Body of pancreas (tissue), 4 donors: ENCODE data around the gene KATNAL1. TPM values are rescaled to one million over a fixed set of nuclear protein-coding genes. Genes with fewer than 3 reads are reported as not detected.
"Not testable (repeated sequence)": the region's sequence is repeated elsewhere in the genome, so short reads cannot be mapped to it uniquely, and the experiment has no call there.

Source experiments
- ATAC-seq: fragments of 150-250 bp; one replicate; pipeline ENCODE4 v1.9.1; 2016
- DNase-seq, 4 donors: peaks; one replicate each; pipeline ENCODE4 v3.0.0-alpha.2; 2019
- H3K27ac ChIP-seq, 4 donors: fragments of 200-600 bp; sonication (generic); 1 replicate in 3 of 4; 2 replicates in 1 of 4; pipeline versions ENCODE4 v1.5.1 to v1.6.1; 2016 to 2019; ENCODE audit warnings: mild to moderate bottlenecking in 1 of 4, mixed read lengths in 1 of 4, moderate library complexity in 1 of 4
- H3K27me3 ChIP-seq, 2 donors: fragments of 200-600 bp; sonication (generic); one replicate each; pipeline ENCODE4 v1.6.0; 2016; ENCODE audit warnings: mild to moderate bottlenecking in 1 of 2
- H3K36me3 ChIP-seq, 2 donors: fragments of 200-600 bp; sonication (generic); replicated peaks in 1 of 2; 2 replicates each; pipeline ENCODE4 v1.5.1; 2016; ENCODE audit warnings: low read depth in 2 of 2; ENCODE audit not compliant: insufficient read depth in 1 of 2
- H3K4me1 ChIP-seq: fragments of 200-600 bp; sonication (generic); one replicate; pipeline ENCODE4 v1.6.0; 2016
- H3K4me3 ChIP-seq, 2 donors: fragments of 200-600 bp; sonication (generic); 1 replicate in 1 of 2; 2 replicates in 1 of 2; pipeline ENCODE4 v1.5.1; 2016 to 2019
- H3K9me3 ChIP-seq, 3 donors: fragments of 200-600 bp; sonication (generic); 1 replicate in 2 of 3; 2 replicates in 1 of 3; pipeline ENCODE4 v1.5.1; 2016
- POLR2A ChIP-seq, 3 donors: fragments of 450-650 bp; IDR thresholded peaks; one replicate each; pipeline ENCODE4 v1.6.1; 2016; ENCODE audit warnings: antibody characterized with exemption in 3 of 3, mild to moderate bottlenecking in 2 of 3
- WGBS, 2 donors: methylation state at CpG; one replicate each; pipeline ENCODE4 v1.1.5; 2017; 5-methylcytosine and 5-hydroxymethylcytosine counted together
- intact Hi-C: fragments of 100-400 bp; cut with DNase I; formaldehyde crosslinking; loops from one replicate; pipeline ENCODE4 v1.15.1; 2023
- total RNA-seq, 2 donors: library from RNA; depleted of rRNA; stranded (reverse); fragments of >200 nt; gene quantifications; one replicate each; pipeline ENCODE4 v1.1.0, GENCODE V29; 2016
- TF ChIP-seq, protein P1 (sequence below), 7 experiments: fragments of 450-650 bp in 4 of 7; fragments of 200-600 bp in 3 of 7; sonication (generic) in 3 of 7; IDR thresholded peaks; one replicate each; pipeline ENCODE4 v1.5.1; 2016 to 2019; ENCODE audit warnings: antibody characterized with exemption in 7 of 7

The KATNAL1 gene
- total RNA-seq, 2 donors from 2014 or later, result 6.5 to 6.6 TPM

DNA sequence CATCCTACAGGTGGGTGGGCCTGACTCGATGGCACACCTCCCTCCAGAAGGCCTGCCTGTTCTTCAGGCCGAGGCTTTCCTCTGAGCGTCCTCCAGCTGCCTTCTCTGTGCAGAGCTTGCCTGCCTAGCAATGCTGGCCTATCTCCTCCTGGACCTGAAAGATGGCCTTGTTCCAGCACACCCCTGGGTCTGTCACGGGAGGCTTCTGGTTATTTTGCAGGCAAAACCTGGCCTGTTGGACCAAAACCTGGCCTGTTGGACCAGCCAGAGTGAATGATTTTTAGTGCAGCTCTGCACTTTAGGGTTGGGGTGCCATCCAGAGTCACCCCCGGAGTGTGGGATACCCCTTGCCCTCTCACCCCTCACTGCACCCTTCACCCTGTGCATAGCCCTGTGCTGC, 128.4 kb downstream of the KATNAL1 start:
- ATAC-seq (no peak), DNase-seq (no peak)
- Histone ChIP-seq H3K27ac (no peak overlapping the region), H3K4me3 (no peak overlapping the region), H3K4me1 (no peaks in the 10 kb centered on the region), H3K9me3 (no peaks in the 10 kb centered on the region), H3K27me3 (no peaks in the 10 kb centered on the region), H3K36me3 (no peaks in the 10 kb centered on the region)
- TF ChIP-seq POLR2A (IDR thresholded peaks at IDR 0.05), result no peak
- TF ChIP-seq, protein P1, sequence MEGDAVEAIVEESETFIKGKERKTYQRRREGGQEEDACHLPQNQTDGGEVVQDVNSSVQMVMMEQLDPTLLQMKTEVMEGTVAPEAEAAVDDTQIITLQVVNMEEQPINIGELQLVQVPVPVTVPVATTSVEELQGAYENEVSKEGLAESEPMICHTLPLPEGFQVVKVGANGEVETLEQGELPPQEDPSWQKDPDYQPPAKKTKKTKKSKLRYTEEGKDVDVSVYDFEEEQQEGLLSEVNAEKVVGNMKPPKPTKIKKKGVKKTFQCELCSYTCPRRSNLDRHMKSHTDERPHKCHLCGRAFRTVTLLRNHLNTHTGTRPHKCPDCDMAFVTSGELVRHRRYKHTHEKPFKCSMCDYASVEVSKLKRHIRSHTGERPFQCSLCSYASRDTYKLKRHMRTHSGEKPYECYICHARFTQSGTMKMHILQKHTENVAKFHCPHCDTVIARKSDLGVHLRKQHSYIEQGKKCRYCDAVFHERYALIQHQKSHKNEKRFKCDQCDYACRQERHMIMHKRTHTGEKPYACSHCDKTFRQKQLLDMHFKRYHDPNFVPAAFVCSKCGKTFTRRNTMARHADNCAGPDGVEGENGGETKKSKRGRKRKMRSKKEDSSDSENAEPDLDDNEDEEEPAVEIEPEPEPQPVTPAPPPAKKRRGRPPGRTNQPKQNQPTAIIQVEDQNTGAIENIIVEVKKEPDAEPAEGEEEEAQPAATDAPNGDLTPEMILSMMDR (IDR thresholded peaks at IDR 0.05), result no peak
- intact Hi-C loops, result no loop called here
- WGBS, 2 donors, result 76 to 100% methylated on average over 2 to 5 of the region's 5 CpGs

DNA sequence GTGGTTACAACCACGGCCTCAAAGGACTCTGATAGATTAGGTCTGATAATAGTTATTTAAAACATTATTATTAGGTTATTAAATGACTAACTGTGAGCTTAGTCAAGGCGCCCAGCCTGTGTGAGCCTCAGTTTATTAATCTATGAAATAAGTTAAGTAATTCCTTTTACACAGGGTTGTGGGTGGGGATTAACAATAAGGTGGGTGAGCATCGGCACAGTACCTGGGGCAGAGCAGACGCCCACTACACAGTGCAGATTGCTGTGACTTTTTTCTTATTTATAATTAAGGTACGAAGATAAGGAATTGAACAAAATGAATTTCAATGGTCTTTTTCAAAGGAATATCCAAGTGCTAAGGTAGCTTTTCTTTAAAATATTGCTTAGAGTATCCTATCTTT, 132.2 kb downstream of the KATNAL1 start:
- H3K27me3 ChIP-seq, result no peaks in the 10 kb centered on the region
- intact Hi-C loops, result no loop called here
- H3K4me3 ChIP-seq, result no peak overlapping the region
- H3K4me1 ChIP-seq, result no peaks in the 10 kb centered on the region
- WGBS, 2 donors, result 78 to 88% methylated on average over 5 of the region's 5 CpGs
- DNase-seq (no peak), ATAC-seq (no peak)
- H3K36me3 ChIP-seq, result no peaks in the 10 kb centered on the region
- H3K9me3 ChIP-seq, result no peaks in the 10 kb centered on the region
- TF ChIP-seq, protein P1 (IDR thresholded peaks at IDR 0.05), result no peak
- no peak for TF ChIP-seq POLR2A (IDR thresholded peaks at IDR 0.05)
- no peak overlapping the region for H3K27ac ChIP-seq

DNA sequence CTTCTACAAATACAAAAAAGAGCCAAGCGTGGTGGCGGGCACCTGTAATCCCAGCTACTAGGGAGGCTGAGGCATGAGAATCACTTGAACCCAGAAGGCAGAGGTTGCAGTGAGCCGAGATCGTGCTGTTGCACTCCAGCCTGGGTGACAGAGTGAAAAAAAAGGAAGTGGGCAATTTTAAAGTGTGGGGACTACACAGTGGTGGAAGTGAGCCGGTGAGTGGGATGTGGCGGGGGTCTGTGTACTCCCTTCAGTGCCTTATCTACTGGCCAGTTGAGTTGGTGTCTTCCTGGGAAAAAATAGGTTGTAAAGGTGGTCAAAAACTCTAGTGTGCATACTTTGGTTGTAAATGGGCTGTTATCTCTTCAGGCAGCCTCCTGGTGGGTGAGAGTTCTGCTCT, 133.1 kb downstream of the KATNAL1 start:
- DNase-seq, H3K36me3 ChIP-seq, H3K4me1 ChIP-seq, intact Hi-C loops, H3K9me3 ChIP-seq, H3K27me3 ChIP-seq, ATAC-seq, H3K4me3 ChIP-seq, H3K27ac ChIP-seq: not testable (repeated sequence)
- WGBS, 2 donors, result 73 to 80% methylated on average over 6 of the region's 6 CpGs

DNA sequence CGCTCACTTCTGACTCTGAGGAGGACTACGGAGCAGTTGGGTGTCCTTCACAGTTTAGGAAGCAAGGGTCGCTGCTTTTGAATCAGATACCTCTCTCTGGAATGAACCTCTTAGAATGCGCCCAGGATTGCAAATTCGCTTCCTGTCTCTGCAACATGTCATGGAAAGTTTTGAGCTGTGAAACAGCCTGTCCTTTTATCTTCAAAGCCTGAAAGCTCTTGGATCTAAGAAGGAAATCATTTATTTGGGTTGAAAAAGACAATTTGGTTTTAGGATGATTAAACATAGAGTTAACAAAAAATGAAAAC, 134.1 kb downstream of the KATNAL1 start:
- WGBS, 2 donors, result 81 to 84% methylated on average over 5 of the region's 5 CpGs
- no peak for ATAC-seq
- H3K27me3 ChIP-seq, result no peaks in the 10 kb centered on the region
- TF ChIP-seq, protein P1 (IDR thresholded peaks at IDR 0.05), result no peak
- no peaks in the 10 kb centered on the region for H3K36me3 ChIP-seq
- intact Hi-C loops, result no loop called here
- H3K9me3 ChIP-seq, result no peaks in the 10 kb centered on the region
- no peak overlapping the region for H3K4me3 ChIP-seq
- no peak overlapping the region for H3K27ac ChIP-seq
- DNase-seq, result no peak
- no peaks in the 10 kb centered on the region for H3K4me1 ChIP-seq

DNA sequence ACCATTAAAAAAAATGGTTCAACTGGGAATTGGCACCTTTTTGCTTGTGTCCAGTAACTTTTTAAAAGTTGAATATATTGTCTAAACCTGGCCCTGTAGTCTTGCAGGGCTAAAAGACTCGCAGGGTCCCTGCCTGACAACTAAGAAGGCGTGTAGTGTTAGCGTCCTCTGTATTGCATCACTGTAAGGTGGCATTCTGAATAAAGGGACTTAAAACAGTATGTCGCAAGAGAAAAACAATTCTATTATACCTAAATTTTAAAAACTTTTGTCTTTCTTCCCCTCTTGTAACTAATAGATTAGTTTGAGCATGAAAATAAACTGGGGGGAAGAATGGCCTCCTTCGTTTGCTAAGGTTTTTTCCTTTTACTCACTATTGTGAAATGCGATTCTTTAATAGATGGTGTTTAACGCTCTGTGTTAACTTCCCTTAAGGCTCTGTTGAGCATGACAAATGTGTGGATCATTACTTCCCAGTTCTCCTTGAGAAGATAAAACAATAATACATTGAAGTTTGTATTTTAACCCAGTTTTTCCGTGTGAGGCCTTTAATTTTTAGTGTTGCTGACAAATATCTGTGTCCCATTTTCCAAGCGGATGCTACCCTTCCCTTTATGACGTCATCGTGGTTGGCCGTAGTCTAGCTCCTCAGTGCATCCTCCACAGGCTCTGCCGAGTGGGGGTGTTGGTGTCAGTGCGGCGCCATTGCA, 134.6 kb downstream of the KATNAL1 start:
- H3K9me3 ChIP-seq, result no peaks in the 10 kb centered on the region
- ATAC-seq (no peak), DNase-seq (no peak)
- intact Hi-C loops, result no loop called here
- WGBS, 2 donors, result 81 to 87% methylated on average over 15 of the region's 15 CpGs
- H3K4me3 ChIP-seq, result no peak overlapping the region
- H3K27me3 ChIP-seq, result no peaks in the 10 kb centered on the region
- H3K27ac ChIP-seq, result no peak overlapping the region
- no peaks in the 10 kb centered on the region for H3K4me1 ChIP-seq
- TF ChIP-seq POLR2A (IDR thresholded peaks at IDR 0.05), result no peak
- TF ChIP-seq, protein P1 (IDR thresholded peaks at IDR 0.05), result no peak
- H3K36me3 ChIP-seq, result no peaks in the 10 kb centered on the region
